Kidney glomerular epithelial cell (primary cell): ENCODE measurements around the gene RET.

Experiments
- DNase-seq: peaks from one replicate; lab custom pipeline; 2025; lab: John Stamatoyannopoulos, UW

RET gene

DNA sequence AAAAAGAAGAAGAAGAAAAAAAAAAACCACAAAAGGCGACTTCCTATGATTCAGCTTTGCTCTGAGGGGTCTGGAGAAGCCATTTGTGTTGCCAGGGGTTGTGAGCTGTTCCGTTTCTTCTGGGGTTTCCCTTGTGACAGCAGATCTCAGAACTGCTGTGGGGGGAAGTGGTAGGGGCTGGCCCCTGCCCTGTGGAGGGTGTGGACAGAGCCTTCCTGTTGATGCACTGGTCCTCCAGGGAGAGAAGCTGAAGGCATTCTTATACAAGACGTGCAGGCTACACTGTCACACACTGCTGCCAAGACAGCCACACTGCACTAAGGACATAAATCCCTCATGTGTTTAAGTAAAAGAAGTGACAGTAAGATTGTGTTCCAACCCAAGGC lies 44.1 kb downstream of the RET start:
- no peak for DNase-seq

DNA sequence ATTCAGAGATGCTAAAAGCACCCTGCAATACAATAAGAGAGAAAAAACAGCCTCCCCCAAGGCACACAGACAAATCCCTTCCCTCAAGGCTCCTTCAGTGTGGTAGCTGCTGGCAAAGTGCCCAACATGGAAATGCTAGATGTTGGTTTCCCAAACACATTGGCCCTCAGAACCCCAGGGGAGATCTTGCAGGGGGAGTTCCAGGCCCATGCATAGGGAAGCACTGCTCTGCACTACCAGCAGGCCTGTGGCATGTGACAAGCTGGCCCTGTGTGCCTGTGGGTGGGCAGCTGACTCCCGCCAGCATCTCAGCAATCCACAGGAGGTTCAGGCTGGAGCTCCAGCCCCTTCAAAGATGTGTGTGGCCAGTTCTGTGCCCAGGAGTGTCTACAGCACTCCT lies 44.6 kb downstream of the RET start:
- no peak for DNase-seq

DNA sequence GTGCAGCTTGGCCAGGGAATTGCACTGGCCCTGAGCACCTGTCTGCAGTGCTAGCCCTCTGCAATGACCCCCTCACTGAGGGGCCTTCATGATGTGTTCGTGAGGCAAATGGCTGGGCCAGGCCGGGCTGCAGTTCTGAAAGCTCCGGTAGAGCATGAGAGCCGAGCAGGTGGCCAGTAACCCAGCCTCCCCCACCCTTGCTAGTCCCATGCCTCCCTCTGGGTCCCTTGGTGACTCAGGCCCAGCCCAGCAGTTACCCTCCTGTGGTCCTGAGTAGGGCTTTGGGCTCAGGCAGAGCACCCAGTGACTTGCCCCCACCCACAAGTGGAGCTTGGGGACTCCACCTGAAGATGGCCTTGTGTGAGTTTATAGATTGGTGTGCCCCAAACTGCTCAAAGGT lies 45.2 kb downstream of the RET start:
- no peak for DNase-seq

DNA sequence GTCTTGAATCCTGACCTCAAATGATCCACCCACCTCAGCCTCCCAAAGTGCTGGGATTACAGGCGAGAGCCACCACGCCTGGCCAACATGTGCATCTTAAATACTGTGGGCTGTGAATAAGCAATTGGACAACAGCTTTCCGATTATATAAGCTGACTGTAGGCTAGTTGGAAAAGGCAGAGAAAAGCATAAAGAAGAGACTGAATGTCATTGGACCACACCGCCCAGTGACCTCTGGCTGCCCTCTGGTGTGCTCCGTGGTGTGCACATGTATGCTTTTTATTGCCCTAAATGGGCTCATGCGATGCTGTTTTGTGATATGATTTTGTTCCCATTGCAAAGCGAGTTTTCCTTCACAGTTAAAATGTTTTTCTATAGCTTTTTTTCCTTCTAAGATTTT lies 46.0 kb downstream of the RET start:
- no peak for DNase-seq

DNA sequence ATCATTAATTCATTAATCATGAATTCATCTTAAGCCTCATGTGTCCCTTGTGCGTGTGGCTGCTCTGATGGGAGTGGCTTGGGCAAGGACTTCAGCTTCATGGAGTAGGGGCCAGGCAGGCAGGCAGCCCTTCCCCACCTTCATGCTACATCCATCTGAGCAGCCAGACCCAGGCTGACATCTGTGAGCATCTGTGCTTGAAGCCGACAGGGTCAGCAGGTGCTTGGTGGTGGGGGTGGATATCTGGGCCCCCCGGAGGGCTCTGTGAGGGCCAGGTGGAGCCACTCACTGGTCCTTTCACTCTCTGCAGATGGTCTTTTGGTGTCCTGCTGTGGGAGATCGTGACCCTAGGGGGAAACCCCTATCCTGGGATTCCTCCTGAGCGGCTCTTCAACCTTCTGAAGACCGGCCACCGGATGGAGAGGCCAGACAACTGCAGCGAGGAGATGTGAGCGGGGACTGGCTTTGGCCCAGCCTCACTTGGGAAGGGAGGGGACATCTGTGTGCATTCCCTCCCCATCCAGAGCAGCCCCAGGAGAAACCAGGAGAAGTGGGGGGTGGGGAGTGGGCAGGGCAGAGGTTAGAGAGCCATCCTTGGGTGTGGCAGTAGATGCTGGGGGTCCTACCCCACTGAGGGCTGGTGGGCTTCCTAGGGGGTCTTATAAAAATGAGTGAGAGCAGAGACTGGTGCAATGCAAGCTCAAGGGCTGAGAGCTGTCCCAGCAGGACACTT lies 46.7 kb downstream of the RET start:
- DNase-seq, result no peak

DNA sequence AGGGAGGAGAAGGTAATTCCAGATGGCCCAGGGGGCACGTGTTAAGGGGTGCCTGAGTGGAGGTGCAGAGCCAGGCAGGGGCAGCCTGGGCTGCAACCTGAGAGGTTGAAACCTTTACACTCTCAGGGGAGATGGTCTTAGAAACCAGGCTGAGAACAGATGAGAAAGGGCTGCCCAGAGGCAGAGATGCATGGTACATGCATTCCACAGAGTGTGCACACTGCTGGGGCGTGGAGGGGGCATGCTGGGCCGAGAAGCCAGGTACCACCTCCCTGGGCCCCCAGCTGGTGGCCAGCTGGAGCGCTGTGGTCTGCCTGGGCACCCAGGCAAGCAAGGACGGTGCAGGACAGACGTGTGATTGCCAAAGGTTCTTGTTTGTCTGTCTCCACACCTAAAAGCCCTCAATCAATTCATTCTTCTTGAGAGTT lies 47.2 kb downstream of the RET start:
- DNase-seq, result no peak

DNA sequence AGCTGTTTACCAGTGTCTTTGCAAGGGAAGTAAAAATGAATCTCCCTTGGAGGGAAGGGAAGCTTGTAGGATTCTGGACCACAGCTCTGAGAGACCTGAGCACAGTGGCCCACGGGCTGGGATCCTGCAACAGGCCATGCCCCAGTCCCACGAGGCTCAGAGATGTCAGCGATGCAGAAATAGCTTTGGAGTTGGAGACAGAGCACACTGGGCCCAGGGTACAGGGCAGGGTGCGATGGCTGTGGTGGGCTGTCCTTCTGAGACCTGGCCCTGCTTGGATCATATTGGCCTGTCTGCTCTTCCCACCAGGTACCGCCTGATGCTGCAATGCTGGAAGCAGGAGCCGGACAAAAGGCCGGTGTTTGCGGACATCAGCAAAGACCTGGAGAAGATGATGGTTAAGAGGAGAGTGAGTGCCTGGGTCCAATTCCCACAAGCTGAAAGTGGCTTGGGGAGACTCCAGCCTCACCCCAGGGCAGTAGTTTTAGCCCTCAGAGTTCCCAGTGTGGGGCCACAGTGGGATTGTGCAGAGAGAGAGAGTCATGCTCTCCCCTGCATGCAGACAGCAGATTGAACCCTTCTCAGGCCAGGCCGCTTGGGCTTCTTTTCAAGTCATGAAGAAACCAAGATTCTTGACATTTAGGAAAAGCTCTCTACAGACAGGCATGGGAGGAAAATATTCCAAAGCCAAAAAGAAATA lies 47.9 kb downstream of the RET start:
- no peak for DNase-seq

DNA sequence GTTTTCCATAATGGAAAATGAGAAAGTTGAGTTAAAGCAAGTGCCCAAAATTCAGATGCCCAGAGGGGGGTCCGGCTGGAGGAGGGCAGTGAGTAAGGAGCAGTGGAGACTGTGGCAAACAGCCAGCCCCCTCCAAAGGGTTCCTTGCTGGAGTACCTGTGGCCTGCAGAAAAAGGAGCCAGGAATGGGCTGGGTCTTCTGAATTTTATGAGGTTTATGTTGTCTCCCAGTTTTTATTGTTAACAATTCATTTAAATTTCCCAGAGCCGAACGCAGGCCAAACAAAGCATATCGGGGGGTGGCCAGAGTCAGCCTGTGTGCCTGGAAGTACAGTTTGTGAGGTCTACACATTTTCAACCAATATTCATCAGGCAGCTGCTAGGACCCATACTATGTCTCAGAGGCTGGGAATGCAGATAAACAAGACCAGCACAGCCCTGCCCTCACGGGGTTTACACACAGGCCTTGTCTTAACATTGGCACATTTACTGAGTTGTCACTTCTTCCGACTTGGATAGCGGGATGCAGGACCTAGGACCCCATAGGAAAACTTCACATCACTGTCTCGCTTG lies 48.5 kb downstream of the RET start:
- DNase-seq, result no peak

DNA sequence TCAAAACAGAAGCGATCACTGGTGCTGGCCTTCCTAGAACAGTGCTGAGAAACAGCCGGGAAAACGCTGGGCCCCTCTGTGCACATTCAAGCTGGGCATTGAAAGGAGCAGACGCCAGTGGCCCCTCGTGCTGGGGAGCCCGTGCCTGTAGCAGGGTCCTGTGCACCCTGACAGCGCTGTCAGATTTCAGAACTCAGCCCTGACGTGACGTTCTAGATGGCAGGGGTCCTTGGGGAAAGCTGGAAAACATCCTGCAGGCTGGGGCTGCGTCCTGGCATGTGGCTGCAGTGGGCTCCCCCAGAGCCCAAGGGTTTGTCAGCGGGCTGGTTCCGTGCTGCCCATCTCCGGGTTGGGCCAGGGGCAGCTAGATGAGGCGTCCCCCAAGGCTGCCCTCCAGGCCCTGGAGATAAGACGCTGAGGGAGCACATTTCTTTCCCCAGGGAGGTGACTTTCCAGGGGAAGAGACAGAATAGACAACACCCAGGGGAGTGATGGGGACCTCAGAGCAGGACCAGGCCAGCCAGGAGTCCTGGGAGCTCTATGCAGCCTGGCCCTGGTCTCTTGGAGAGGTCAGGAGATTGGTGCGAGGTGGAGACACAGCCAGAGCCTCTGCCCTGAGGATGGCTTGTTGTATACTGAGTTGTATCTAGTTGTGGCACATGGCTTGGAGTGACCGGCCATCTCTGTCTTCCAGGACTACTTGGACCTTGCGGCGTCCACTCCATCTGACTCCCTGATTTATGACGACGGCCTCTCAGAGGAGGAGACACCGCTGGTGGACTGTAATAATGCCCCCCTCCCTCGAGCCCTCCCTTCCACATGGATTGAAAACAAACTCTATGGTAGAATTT lies 49.2 kb downstream of the RET start:
- DNase-seq, result no peak

DNA sequence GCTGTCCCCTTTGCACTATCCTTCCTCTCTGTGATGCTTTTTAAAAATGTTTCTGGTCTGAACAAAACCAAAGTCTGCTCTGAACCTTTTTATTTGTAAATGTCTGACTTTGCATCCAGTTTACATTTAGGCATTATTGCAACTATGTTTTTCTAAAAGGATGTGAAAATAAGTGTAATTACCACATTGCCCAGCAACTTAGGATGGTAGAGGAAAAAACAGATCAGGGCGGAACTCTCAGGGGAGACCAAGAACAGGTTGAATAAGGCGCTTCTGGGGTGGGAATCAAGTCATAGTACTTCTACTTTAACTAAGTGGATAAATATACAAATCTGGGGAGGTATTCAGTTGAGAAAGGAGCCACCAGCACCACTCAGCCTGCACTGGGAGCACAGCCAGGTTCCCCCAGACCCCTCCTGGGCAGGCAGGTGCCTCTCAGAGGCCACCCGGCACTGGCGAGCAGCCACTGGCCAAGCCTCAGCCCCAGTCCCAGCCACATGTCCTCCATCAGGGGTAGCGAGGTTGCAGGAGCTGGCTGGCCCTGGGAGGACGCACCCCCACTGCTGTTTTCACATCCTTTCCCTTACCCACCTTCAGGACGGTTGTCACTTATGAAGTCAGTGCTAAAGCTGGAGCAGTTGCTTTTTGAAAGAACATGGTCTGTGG lies 50.0 kb downstream of the RET start:
- DNase-seq, result no peak

DNA sequence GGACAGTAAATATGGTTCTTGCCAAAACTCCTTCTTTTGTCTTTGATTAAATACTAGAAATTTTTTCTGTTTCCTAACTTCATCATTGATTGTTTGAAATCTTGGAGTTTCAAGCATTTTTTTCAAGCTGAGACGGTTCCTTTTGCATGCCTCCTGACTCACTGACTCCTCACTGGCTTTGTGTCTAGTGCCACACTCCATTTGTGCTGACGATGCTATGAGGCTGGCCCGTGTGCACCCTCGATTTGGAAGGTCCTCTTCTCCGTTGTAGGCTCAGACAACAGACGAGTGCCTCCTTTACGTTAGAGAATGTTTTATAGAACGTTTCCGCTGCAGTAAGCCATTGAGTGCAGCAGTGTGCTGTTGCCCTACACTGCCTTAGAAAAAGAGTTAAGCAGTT lies 50.6 kb downstream of the RET start:
- DNase-seq, result no peak

DNA sequence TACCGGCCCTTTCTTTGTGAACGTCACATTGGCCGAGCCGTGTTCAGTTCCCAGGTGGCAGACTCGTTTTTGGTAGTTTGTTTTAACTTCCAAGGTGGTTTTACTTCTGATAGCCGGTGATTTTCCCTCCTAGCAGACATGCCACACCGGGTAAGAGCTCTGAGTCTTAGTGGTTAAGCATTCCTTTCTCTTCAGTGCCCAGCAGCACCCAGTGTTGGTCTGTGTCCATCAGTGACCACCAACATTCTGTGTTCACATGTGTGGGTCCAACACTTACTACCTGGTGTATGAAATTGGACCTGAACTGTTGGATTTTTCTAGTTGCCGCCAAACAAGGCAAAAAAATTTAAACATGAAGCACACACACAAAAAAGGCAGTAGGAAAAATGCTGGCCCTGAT lies 51.5 kb downstream of the RET start:
- DNase-seq, result no peak

DNA sequence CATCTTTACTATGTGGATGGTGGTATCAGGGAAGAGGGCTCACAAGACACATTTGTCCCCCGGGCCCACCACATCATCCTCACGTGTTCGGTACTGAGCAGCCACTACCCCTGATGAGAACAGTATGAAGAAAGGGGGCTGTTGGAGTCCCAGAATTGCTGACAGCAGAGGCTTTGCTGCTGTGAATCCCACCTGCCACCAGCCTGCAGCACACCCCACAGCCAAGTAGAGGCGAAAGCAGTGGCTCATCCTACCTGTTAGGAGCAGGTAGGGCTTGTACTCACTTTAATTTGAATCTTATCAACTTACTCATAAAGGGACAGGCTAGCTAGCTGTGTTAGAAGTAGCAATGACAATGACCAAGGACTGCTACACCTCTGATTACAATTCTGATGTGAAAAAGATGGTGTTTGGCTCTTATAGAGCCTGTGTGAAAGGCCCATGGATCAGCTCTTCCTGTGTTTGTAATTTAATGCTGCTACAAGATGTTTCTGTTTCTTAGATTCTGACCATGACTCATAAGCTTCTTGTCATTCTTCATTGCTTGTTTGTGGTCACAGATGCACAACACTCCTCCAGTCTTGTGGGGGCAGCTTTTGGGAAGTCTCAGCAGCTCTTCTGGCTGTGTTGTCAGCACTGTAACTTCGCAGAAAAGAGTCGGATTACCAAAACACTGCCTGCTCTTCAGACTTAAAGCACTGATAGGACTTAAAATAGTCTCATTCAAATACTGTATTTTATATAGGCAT lies 52.3 kb downstream of the RET start:
- peak; percentile 92 for DNase-seq

DNA sequence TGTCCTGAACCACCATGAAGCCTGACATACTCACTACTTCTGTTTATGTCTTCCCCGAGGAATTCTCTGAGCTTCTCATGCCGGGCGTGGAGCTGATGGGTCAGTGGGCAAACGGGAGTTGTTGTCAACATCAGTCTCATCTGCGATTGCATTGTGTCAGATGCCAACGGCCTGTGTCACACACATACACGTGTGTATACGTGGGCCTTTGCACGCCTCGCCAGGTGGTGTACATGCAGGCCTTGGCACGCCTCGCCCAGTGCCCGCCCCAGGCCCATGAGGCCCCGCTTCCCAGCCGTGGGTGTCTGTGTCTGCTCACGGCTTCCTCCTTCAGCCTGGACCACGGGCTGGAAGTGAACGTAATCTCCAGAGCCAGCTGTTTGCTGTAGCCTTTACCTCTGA lies 53.9 kb downstream of the RET start:
- no peak for DNase-seq

DNA sequence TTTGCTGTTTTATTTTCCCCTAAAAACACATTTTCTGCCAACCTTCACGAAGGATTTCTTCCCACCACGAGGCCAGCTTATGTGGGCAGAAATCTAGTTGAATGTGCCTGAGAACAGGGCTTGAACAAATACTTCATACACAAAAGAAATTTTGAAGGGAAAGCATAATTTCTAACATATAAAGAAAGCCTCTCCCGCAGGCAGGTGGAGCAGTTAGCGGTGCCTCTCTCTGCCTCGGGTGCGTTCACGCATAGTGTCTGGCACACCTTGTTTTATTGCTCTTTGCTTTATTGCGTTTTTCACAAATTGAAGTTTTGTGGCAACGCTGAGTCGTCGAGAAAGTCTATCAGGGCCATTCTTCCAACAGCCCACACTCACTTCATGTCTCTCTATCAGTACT lies 54.4 kb downstream of the RET start:
- DNase-seq, result no peak

DNA sequence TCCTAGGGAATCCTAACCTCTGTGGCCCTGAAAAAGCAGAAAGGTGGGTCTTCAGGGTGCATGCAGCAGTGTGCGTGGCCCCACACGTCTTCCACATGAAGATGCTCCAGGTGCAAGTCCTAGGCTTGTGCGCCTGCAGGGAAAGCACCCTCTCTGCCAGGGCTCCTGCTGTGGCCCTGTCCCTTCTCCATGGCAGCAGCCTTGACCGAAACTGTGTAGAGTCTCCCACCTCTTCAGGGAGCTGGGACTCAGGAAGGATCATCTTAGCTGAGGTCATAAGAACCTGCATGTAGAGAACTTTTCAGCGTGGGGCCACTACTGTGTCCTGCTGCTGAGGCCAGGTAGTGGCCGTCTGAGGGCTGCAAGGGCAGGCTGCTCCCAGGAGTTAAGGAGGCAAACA lies 55.0 kb downstream of the RET start:
- DNase-seq, result no peak

DNA sequence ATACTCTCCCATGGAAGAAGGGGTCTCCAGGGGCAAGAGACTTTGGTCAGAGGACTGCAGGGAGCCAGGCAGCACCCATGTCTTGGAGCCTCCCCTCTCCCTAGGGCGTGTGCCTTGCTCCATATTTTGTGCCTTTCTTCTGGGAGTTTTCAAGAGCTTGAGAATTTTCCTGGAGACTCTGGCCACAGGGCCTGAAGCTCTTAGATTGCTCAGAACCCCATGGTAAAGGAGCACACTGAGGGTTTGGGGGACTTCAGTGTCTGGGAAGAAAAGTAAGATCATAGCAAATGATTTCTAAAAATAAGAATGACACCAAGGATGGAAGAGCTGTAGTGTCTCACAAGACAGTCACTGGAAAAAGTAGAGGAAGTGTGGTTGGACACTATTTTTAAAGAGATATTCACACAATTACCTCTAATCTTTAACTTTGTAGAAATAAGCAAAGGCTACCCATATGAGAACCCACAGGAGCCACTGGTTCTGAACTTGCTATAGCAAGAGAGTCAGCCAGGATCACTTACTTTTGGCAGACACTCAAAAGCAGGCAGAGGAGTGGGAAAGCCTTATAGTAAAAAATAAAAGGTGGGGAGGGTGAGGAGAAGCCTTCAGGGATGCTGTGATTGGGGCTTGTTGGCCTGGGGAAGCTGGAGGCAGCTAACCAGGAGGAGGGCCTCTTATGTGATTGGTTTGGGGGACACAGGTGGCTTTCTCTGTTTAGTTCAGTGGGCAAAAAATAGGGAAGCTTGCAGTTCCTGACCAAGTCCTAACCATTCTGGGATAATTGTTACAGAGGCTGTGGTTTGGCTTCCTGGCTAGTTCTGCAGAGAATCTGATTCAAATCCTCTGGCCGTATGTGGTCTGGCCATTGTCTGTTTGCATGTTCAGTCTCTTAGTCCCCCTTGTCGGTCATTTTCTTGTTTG lies 56.3 kb downstream of the RET start:
- DNase-seq, result no peak

DNA sequence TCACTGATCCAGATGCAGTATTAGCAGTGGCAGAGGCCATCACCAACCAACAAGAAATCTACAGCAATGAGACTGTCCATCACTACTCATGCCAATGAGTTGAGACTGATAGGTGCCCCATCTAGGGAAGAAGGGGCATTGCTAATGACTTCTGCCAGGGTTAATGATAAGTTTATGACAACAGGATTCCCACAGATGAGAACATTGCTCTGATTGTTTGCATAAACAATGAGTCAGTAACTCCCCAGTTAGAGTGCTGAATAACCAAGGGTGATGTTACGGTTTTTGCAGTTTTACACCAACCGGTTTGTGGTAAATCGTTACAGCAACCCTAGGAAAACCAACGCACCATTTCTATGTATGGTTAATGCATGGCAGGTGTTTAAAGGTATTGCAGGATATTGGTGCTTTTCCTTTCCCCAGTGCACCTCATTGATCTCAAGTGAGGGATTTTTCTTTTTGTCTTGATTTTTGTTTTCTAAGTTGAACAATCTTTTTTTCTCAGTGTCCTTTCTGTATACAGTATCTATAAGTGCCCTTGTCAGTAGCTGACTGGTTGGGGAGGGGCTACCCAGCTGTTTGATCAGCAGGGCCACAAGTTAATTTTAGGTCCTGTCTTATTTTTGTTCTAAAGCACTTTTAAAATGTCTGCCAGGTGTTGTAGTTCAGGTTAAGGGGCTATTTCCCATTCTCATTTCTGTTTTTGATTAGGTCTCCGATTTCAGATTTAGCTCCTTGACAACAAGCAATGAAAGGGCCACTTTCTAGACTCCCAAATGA lies 57.4 kb downstream of the RET start:
- no peak for DNase-seq

DNA sequence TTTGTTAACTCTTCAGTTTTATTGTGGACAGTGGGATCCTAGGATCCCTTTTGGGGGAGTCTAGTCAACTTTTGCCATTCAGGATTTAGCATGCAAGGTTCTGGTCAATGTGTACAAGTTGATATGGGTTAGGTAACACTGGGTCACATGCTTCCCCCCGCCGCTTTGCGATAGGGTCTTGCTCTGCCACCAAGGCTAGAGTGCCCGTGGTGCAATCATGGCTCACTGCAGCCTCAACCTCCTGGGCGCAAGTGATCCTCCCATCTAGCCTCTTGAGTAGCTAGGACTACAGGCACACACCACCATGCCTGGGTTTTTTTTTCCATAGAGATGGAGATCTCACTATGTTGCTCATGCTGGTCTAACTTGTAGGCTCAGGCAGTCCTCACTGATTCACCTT lies 58.2 kb downstream of the RET start:
- no peak for DNase-seq

DNA sequence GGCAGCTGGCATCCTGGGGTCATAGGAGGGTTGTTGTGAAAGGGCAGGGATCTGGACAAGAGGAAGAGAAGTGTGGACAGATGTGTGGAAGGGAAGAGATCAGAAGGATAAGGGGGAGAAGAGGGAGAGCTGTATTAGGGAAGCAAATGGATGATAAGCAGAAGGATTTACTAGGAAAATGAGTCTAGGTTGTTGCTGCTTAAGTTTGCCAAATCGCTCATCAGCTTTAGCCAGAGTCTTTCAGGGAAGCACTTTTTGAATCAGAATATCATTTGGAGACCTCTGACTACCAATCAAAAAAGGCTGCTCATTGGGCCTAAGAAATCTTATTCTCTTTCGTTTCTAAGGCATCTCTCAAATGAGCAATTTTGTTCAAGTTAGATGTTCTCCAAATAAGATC lies 58.8 kb downstream of the RET start:
- no peak for DNase-seq
